ENCODE measurements around the gene TRERF1.

- TF ChIP-seq CTCF (IDR thresholded peaks at IDR 0.05; ENCODE audit: poor library complexity) (no peak), EZH2 (IDR thresholded peaks at IDR 0.05; ENCODE audit: borderline replicate concordance) (no peak), EZH2phosphoT487 (IDR thresholded peaks at IDR 0.05; ENCODE audit: low read depth, severe bottlenecking, unreplicated experiment) (no peak)
Measured at GRCh38 chr6:42443312-42444060, 8.2 kb downstream of the TRERF1 start.
